Kidney glomerular epithelial cell (primary cell): Measurements from ENCODE around the gene ANKRD63.

ENCODE experiments used
- DNase-seq: peaks from one replicate; lab custom pipeline; 2025; lab: John Stamatoyannopoulos, UW

ANKRD63 gene

GRCh38 chr15:40313531-40314398, 30.9 kb upstream of the ANKRD63 start:
- no peak for DNase-seq

DNA sequence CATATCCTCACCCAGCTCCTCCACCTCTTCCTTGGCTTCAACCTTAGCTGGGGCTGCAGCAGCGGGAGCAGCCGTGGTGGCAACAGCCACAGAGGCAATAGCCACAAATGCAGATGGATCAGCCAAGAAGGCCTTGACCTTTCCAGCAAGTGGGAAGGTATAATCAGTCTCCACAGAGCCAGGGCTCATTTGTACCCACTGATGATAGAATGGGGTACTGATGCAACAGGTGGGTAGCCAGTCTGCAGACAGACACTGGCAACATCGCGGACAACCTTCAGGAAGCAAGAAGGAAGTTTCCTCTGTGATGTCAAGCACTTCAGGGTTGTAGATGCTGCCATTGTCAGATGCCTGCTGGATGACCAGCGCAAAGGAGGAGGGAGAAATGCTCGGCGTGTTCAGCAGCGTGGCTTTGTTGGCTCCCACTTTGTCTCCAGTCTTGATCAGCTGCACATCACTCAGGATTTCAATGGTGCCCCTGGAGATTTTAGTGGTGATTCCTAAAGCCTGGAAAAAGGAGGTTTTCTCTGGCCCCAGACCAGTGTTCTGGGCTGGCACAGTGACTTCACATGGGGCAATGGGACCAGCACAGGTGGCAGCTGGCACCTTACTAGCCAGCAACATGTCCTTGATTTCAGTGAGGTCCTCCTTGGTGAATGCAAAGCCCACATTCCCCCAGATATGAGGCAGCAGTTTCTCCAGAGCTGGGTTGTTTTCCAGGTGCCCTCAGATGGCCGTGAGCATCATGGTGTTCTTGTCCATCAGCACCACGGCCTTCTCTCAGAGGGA, 29.7 kb upstream of the ANKRD63 start:
- DNase-seq: no peak

DNA sequence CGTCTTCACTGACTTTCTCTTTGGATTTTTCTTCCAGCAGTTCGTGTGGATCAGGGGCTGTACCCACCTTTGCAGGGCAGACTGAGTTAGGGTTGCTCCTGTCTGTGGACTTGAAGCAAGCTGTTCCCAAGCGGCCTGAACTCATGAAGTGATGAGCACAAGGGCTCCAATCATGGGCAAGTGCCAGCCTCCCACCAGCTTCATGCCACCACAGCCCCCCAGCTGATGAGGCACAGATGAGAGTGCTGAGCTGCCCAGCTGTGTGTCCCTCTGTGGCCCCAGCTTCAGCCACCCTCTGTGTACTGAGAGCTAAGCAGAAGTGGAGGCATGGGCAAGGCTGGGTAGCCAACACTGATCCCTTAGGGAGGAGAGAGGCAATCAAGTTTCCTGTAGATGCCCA, 28.1 kb upstream of the ANKRD63 start:
- DNase-seq: no peak

DNA sequence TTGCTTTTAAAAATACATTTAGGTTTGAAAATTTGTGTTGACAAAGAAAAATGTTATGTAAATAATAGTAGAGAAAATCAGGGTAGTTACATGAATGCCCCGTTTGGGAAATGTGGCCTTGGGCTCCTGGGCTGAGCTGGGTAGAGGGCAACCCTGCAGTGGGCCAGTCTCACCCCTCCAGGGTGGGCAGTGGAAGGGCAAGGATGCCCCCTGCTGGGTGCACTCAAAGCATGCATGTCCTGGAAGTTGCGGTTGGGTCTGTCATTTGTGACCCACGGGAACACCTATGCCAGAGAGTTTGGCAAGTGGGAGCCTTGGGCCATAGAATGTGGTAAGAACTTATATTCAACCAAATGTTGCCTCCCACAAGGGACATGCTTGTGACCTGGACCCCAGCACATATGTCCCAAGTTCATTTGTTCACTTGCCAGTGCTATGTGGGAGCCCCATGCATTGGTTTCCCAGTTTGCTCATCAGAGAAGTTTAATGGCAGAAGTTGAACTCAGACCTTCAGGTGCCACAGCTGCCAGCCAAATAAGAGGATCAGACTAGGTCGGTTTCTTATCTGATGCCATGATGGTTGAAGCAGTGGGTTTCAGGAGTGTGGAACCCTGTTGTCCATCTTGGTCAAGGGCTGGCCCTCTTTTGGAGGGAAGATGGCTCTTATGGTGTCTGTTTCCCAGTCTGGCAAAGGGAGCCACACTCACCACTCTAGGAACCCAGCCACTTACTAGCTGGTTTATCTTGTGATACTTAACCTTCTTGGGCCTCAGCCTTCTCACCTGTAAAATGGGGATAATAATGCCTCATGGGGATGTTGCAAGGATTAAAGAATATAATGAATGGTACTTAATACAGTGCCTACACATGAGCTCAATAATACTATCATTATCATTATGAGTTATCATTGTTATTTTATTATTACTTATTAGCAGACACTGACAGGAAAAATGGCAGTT, 27.4 kb upstream of the ANKRD63 start:
- DNase-seq: peak; percentile 26

GRCh38 chr15:40309344-40309862, 26.5 kb upstream of the ANKRD63 start:
- no peak for DNase-seq

DNA sequence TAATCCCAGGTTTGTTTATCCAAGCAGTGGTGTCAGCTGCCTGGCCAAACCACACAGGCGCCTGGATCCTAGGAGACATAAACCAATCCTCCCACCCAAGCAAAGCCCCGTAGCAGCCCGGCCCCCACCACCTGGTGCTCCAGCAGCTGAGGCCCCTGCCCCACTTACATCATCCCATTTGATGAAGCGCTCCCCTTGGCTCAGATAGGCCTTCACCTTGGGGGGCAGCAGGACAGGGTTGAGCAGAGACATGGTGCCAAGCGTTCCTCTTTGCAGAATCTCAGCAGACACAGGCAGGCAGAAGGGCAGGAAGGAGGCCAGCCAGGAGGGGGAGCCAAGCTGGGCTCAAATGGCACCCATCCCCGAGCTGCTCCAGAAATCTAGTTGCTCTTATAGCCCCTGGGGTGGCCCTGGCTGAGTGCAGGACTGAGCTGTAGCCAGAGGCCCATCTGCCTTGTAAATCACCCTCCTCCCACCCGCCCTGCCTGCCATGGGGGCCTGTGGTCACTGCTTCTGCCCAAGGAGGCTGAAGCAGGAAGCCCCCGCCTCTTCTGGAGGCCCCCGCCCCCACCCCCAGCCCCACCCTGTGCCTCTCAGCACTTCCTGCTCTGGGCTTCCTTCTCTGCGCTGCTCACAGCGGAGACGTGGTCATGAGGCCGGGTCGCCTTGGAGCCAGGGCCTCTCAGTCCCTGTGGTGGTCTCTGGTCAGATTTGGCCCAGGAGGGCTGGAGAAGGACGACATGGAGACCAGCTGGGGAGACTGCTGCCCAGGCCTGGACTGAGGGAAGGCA, 24.8 kb upstream of the ANKRD63 start, which contains the start of gene PLCB2:
Gene PLCB2 (minus strand): TSS at position 515 of the 791 bp plus-strand sequence. CDS start 263 bp downstream, at position 252.
- DNase-seq: no peak

DNA sequence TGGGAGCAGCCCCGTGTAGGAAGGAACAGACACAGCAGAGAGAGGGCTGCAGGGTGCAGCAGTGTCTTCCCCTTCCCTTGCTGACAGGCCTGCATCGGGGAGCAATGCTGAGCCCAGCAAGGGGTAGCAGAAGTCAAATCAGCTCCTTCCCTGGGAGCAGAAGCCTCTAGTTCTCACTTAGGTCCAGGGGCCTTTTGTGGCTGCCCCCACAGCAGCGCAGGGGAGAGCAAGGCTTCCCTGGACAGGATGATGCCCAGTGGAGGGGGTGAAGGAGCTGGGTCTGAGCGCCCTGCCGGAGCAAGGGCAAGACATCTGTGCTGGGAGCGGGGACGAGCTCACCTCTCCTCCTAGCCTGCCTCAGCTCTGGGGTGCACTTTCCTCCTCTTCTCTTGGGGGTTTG, 24.0 kb upstream of the ANKRD63 start:
- no peak for DNase-seq

- no peak for DNase-seq
These were observed 23.5 kb upstream of the ANKRD63 start for GRCh38 chr15:40306371-40306770.

DNA sequence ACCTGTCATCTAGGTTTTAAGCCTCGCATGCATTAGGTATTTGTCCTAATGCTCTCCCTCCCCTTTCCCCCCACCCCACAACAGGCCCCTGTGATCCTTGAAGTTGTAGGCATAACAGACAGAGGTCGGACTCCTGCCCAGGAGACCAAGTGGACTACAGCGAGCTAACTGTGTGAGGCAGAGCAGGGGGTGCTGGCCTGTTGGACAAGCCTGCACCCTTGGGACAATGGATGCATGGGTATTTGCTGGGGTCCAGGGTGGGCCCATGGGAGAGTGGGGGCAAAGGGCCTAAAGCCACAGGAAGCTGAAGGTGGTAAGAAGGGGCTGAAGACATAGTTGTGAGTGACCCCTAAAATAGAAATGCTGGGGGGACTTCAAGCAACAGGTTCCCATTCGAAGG, 22.4 kb upstream of the ANKRD63 start:
- DNase-seq: no peak

GRCh38 chr15:40303576-40303975, 20.7 kb upstream of the ANKRD63 start:
- DNase-seq: no peak

DNA sequence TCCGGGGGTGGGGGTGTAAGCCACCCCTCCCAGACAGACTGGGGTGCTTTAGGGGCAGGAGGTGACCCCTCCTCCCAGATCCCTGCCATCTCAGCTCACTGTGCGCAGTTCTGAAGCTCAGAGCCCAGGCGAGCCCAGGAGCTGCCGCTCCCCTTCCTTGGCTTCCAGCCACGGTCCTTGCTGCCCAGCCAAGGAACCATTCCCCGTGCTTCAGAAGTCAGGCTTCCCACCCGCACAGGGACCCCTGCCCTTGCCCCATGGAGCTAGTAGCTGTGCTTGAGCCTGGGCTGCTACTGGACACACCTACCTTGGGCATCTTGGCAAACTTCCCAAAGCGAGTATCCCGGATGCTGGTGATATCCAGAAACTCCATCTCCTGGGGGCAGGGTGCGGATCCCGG, 20.1 kb upstream of the ANKRD63 start:
- no peak for DNase-seq

DNA sequence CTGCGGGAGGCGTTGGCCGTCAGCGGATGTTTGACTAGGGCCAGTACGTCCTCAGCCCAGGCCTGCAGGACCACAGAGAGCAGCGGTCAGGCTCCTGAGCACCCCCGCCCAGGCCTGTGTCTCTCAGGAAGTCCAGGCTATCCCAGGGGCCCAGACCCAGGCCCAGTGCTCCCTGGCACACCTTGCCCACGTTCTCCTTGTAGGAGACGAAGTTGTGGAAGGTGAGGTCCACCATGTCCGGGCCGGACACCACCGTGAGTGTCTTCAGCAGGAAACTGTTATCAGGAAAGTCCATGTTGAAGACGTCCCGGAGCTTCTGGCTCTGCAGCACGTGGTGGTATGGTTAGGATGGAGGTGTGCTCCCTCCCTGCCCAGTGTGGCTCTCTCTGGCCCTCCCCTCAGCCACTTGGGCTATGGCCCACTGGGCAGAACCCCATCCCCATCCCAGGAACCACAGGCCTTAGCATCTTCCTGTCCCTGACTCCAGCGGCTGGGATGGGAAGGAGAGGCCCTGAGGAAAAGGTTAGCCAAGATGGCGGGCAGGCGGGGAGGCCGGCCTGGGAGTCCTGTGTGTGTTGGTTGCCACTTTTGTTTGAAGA, 19.5 kb upstream of the ANKRD63 start:
- DNase-seq: no peak

- DNase-seq: no peak
These were observed 18.8 kb upstream of the ANKRD63 start for GRCh38 chr15:40301467-40302179.

GRCh38 chr15:40300771-40301170, 17.9 kb upstream of the ANKRD63 start:
- no peak for DNase-seq

DNA sequence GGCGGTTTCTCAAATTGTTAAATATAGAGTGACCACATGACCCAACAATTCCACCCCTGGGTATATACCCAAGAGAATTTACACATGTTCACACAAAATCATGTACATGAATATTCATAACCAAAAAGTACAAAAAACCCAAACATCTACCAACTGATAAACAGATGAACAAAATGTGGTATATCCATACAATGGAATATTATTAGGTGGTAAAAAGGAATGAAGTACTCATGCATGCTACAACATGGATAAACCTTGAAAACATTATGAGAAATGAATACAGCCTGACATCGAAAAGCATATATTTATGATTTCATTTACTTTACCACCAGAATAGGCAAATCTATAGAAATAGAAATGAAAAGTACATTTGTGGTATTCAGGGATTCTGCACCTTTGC, 17.5 kb upstream of the ANKRD63 start:
- no peak for DNase-seq

DNA sequence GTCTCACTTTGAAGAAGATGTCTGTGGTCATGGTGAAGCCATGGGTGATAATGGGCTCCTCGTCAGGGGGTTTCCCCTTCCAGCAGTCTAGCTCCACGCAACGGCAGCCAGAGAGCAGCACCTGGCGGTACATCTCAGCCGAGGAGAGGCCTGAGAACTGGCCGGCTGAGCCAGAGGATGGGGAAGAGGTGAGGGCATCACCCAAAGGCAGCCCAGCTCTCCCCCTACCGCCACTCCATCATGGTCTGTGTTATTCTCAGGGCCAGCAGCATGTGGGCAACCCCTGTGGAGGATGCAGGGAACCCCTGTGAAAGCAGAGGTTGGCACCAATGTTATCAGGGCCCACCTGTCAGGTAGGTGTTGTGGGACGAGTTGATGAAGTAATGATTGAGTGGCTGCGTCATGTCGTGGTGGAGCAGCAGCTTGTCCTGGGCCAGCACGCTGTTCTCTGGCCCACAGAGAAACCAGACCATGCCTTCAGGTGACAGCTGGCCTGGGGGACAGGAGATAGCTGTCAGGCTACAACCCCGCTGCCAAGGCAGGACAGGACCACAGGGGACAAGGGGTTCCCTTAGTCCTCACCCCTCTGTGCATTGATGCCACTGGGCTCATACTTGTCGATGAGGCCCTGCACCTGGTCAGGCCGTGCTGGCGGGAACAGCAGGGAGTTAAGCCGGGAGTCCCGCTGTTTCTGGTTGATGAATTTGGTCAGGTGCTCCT, 15.5 kb upstream of the ANKRD63 start:
- DNase-seq: no peak

DNA sequence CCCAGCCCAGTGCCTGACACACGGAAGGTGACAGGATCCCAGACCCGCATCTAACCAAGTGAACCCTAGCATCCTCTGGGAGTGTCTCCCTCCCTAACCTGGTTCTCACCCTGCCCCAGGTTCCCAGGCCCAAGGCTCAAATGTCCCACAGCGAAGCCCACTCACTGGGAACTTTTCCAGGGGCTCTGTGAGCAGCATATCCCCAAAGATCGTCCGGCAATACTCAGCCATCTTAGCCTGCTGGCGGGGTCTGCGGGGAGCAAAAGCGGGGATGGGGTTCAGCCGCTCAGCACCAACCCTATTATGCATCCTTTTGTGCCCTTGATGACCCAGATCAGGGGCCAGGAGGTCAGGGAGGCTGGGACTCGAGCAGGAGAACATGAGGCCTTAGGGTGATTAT, 14.5 kb upstream of the ANKRD63 start:
- DNase-seq: no peak

GRCh38 chr15:40296561-40297230, 13.8 kb upstream of the ANKRD63 start:
- DNase-seq: no peak
